Measurements from ENCODE around the gene INTS2. TPM values are rescaled to one million over a fixed set of nuclear protein-coding genes. Genes with fewer than 3 reads are reported as not detected.
"Not testable (repeated sequence)": the region's sequence is repeated elsewhere in the genome, so short reads cannot be mapped to it uniquely, and the experiment has no call there.

INTS2 gene
- total RNA-seq, 2 experiments from 2014 or later = 24.3 to 25.0 TPM

- Mint-ChIP-seq H3K27ac (no peak overlapping the region), H3K4me3 (no peak overlapping the region), H3K27me3 (no peaks in the 10 kb centered on the region), H3K36me3 (ENCODE audit: low read depth) (peaks cover 66% of the 10 kb centered on the region), H3K4me1 (peaks cover 6% of the 10 kb centered on the region), H3K9me3 (peaks cover 2% of the 10 kb centered on the region)
- CTCF ChIA-PET = no interaction called here
- no peak for DNase-seq
- POLR2A ChIA-PET = interaction anchor here (1.0 kb wide), 1 partner anchor 37 kb away, joined by 3 read pairs; no protein-coding TSS in a partner anchor
Measured at GRCh38 chr17:61825448-61826137, 102.2 kb downstream of the INTS2 start.

- H3K27me3 Mint-ChIP-seq = no peaks in the 10 kb centered on the region
- no peak for DNase-seq
- no peak overlapping the region for H3K27ac Mint-ChIP-seq
- ChIA-PET POLR2A (interaction anchor here (1.5 kb wide), 1 partner anchor 41 kb away, joined by 7 read pairs; the partner anchor contains the start of gene BRIP1), CTCF (no interaction called here)
- H3K9me3 Mint-ChIP-seq = peaks cover 2% of the 10 kb centered on the region
- peaks cover 72% of the 10 kb centered on the region for H3K36me3 Mint-ChIP-seq (ENCODE audit: low read depth)
- peaks cover 12% of the 10 kb centered on the region for H3K4me1 Mint-ChIP-seq
- H3K4me3 Mint-ChIP-seq = no peak overlapping the region
Measured at GRCh38 chr17:61822326-61823285, 105.2 kb downstream of the INTS2 start.

- no peaks in the 10 kb centered on the region for H3K27me3 Mint-ChIP-seq
- peaks cover 70% of the 10 kb centered on the region for H3K36me3 Mint-ChIP-seq (ENCODE audit: low read depth)
- no peak overlapping the region for H3K4me3 Mint-ChIP-seq
- H3K27ac Mint-ChIP-seq = no peak overlapping the region
- ChIA-PET CTCF (no interaction called here), POLR2A (no interaction called here)
- DNase-seq = no peak
- peaks cover 2% of the 10 kb centered on the region for H3K9me3 Mint-ChIP-seq
- H3K4me1 Mint-ChIP-seq = peaks cover 16% of the 10 kb centered on the region
Measured at GRCh38 chr17:61821655-61822054, 106.1 kb downstream of the INTS2 start.

GRCh38 chr17:61819265-61819664 is 108.5 kb downstream of the INTS2 start:
- peaks cover 16% of the 10 kb centered on the region for H3K4me1 Mint-ChIP-seq
- CTCF ChIA-PET, H3K27ac Mint-ChIP-seq, H3K9me3 Mint-ChIP-seq, POLR2A ChIA-PET, H3K4me3 Mint-ChIP-seq, H3K27me3 Mint-ChIP-seq, DNase-seq: not testable (repeated sequence)
- peaks cover 62% of the 10 kb centered on the region for H3K36me3 Mint-ChIP-seq (ENCODE audit: low read depth)

- ChIA-PET CTCF (no interaction called here), POLR2A (no interaction called here)
- DNase-seq = no peak
- H3K27ac Mint-ChIP-seq = no peak overlapping the region
- no peaks in the 10 kb centered on the region for H3K27me3 Mint-ChIP-seq
- peaks cover 16% of the 10 kb centered on the region for H3K4me1 Mint-ChIP-seq
- H3K4me3 Mint-ChIP-seq = no peak overlapping the region
- H3K36me3 Mint-ChIP-seq (ENCODE audit: low read depth) = peaks cover 65% of the 10 kb centered on the region
- no peaks in the 10 kb centered on the region for H3K9me3 Mint-ChIP-seq
Measured at GRCh38 chr17:61818225-61818624, 109.6 kb downstream of the INTS2 start.

GRCh38 chr17:61817452-61817851 is 110.3 kb downstream of the INTS2 start:
- Mint-ChIP-seq H3K36me3 (ENCODE audit: low read depth) (peaks cover 63% of the 10 kb centered on the region), H3K4me1 (peaks cover 13% of the 10 kb centered on the region), H3K27ac (no peak overlapping the region), H3K4me3 (no peak overlapping the region), H3K27me3 (no peaks in the 10 kb centered on the region), H3K9me3 (no peaks in the 10 kb centered on the region)
- no peak for DNase-seq
- ChIA-PET CTCF (no interaction called here), POLR2A (no interaction called here)

GRCh38 chr17:61816538-61816937 is 111.2 kb downstream of the INTS2 start:
- Mint-ChIP-seq H3K36me3 (ENCODE audit: low read depth) (peaks cover 58% of the 10 kb centered on the region), H3K4me3 (no peak overlapping the region), H3K27me3 (no peaks in the 10 kb centered on the region), H3K9me3 (no peaks in the 10 kb centered on the region), H3K4me1 (peaks cover 10% of the 10 kb centered on the region), H3K27ac (no peak overlapping the region)
- POLR2A ChIA-PET = no interaction called here
- CTCF ChIA-PET = interaction anchor here (1.1 kb wide), 1 partner anchor 20 kb away, joined by 3 read pairs; no protein-coding TSS in a partner anchor
- DNase-seq = no peak

- no peak overlapping the region for H3K27ac Mint-ChIP-seq
- H3K27me3 Mint-ChIP-seq = no peaks in the 10 kb centered on the region
- no peaks in the 10 kb centered on the region for H3K9me3 Mint-ChIP-seq
- H3K36me3 Mint-ChIP-seq (ENCODE audit: low read depth) = peaks cover 55% of the 10 kb centered on the region
- DNase-seq = no peak
- H3K4me3 Mint-ChIP-seq = no peak overlapping the region
- POLR2A ChIA-PET = no interaction called here
- CTCF ChIA-PET = interaction anchor here (1.1 kb wide), 1 partner anchor 21 kb away, joined by 3 read pairs; no protein-coding TSS in a partner anchor
- peaks cover 10% of the 10 kb centered on the region for H3K4me1 Mint-ChIP-seq
Measured at GRCh38 chr17:61815863-61816503, 111.8 kb downstream of the INTS2 start.

Other genes starting within 250 kb of the INTS2 start
- gene BRIP1, start 64.5 kb downstream of the INTS2 start, total RNA-seq = 10 to 100 TPM; 20.1 to 21.7 TPM
- 10 to 100 TPM; 54.0 to 54.8 TPM for gene MED13, start 137.3 kb upstream of the INTS2 start, total RNA-seq

All from activated CD4-positive, alpha-beta memory T cell treated with anti-CD3 and anti-CD28 coated beads, Interleukin-2, amount 10 ng/mL, durations not matched to agents 7 days and 5 days (primary cell).